PC-9 (cell line): Measurements from ENCODE around the gene RASEF.

Source experiments
- CTCF ChIP-seq: fragments of 200-600 bp; sonication (generic); conservative IDR thresholded peaks from 2 replicates; pipeline ENCODE4 v1.6.1; 2017; ENCODE audit warnings: mixed run types, antibody characterized with exemption, mild to moderate bottlenecking, moderate library complexity
- EZH2 ChIP-seq: fragments of 200-600 bp; sonication (generic); IDR thresholded peaks from 2 replicates; pipeline ENCODE4 v1.8.0; 2017; ENCODE audit warnings: antibody characterized with exemption, low read depth

GRCh38 chr9:83066771-83067170, 3.8 kb upstream of the RASEF start:
- no peak for TF ChIP-seq CTCF
- TF ChIP-seq EZH2, result no peak
